Retinal pigment epithelial cell (primary cell): ENCODE measurements around the gene F5.

Experiments used
- DNase-seq: peaks from one replicate; pipeline ENCODE4 v3.0.0-alpha.2; 2010; ENCODE audit warnings: low read depth
- H3K4me3 ChIP-seq: 2 replicates; pipeline ENCODE4 v1.5.1; 2011; ENCODE audit warnings: mild to moderate bottlenecking, low read length, control low read depth, moderate library complexity
- CTCF ChIP-seq: conservative IDR thresholded peaks from 2 replicates; pipeline ENCODE4 v1.5.1; 2011; ENCODE audit warnings: low read depth, low read length, control low read depth, inconsistent platforms

F5 gene

DNA sequence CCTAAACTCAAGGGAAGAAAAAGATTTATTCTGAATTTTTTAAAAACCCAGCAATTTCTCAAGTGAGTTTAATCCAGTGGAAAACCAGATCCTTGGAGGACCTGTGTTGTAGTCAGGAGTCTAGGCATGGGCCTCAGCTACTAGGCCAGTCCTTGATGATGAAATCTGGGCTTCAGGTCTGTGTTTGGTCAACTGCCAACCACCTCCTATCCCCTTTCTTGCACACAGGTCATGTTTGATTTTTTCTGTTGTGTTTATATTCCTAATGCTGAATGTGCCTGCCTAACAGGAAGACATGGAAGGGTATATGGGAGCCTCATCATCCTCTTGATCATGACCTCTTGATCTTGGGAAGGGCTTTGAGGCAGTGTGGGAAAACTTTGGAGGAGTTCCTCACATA, 62.4 kb downstream of the F5 start:
- no peak for TF ChIP-seq CTCF
- H3K4me3 ChIP-seq = no peak overlapping the region
- no peak for DNase-seq

DNA sequence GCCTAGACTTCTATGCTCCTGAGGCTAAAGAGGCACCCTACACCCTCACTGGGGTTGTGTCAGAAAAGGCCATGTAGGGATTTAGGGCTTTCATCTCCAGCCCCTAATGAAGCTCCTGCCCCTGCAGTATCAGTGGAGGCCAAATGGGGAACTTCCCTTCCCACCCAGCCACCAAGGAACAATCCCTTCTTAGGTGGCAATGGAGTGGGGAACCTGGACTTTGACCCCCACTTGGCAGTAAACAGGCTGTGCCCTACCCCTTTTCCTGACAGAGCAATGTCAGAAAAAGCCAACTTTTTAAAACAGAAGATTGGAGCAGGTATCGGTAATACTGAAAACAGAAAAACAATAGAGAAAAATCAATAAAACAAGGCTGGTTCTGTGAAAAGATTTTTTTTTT, 65.1 kb downstream of the F5 start:
- no peak overlapping the region for H3K4me3 ChIP-seq
- no peak for DNase-seq
- no peak for TF ChIP-seq CTCF

DNA sequence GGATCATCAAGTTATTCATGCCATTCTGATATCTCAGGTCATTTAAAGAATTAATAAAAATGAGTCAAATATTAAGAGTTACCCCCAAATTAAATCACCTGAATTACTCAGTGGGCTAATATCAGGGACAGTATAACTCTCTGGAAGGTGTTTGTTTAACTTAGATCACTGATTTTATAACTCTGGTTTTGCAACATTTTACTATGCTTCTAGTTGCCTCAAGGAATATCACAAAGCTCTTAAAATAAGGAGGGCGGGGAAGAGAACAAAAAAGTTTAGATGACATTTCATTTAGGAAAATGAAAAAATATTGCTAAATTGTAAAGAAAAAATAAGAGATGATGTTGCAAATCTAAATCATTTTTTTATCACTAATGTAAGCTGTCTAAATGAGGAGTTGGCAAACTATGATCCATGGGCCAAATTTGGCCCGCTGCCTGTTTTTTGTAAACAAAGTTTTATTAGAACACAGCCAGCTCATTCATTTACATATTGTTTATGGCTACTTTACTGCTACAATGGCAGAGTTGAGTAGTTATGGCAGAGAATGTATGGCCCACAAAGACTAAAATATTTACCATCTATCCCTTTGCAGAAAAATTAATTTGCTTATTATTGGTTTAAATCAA, 68.6 kb downstream of the F5 start:
- no peak for DNase-seq
- H3K4me3 ChIP-seq = no peak overlapping the region
- TF ChIP-seq CTCF = no peak

- DNase-seq = no peak
- no peak overlapping the region for H3K4me3 ChIP-seq
- TF ChIP-seq CTCF = no peak
These were observed 70.6 kb downstream of the F5 start for GRCh38 chr1:169515641-169516040.

DNA sequence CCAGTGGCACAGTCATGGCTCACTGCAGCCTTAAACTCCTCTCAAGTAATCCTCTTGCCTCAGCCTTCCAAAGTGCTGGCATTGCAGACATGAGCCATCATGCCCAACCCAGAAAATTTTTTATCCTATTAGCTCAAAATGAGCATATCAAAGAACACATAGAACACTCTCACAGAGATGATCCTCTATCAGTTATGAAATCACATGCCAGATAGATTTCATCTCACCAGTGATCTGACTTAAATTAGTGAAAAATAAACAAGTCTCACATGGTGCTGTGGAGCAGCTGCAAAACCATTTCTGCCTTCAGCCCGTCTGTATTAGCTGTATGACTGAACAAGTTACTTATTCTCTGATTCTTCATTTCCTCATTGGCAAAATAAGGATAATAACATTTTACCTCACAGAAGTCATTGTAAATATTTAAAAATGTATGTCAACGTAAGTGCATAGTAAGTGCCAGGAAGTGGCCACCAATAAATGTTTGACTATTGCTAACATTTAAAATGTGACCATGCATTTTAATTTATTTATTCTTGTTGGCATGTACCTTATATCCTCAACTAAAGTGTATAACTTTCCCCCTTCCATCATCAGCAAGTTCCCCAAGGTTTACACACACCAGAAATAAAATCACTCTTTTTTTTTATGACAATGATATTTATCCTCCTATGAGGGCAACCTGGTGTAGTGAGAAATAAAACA, 71.6 kb downstream of the F5 start:
- H3K4me3 ChIP-seq = no peak overlapping the region
- DNase-seq = no peak

GRCh38 chr1:169513208-169513607, 73.1 kb downstream of the F5 start:
- TF ChIP-seq CTCF = no peak
- no peak overlapping the region for H3K4me3 ChIP-seq
- no peak for DNase-seq

More for the DNA sequence above, 71.6 kb downstream of the F5 start:
- no peak for TF ChIP-seq CTCF
